GM23338 (cell line): ENCODE results near the gene HCN3. TPM values are rescaled to one million over a fixed set of nuclear protein-coding genes. Genes with fewer than 3 reads are reported as not detected.
A peak's percentile ranks its signal among the peaks of the same experiment; 100 is the strongest.

Experiments
- ATAC-seq: fragments of 200-7000 bp; cut with Tn5 transposase; 3 replicates; pipeline ENCODE4 v1.9.1; 2020
- DNase-seq: peaks from one replicate; pipeline ENCODE4 v3.0.0-alpha.2; 2015; ENCODE audit warnings: low spot score
- H2AFZ ChIP-seq: fragments of 200-600 bp; sonication (generic); 2 replicates; pipeline ENCODE4 v1.8.0; 2016; ENCODE audit warnings: antibody characterized with exemption, mild to moderate bottlenecking, moderate library complexity
- H3F3A ChIP-seq: fragments of 200-600 bp; sonication (generic); replicated peaks from 2 replicates; pipeline ENCODE4 v1.8.0; 2017; ENCODE audit warnings: antibody characterized with exemption, mixed run types, low read depth
- H3K27ac ChIP-seq: fragments of 200-600 bp; sonication (generic); 2 replicates; pipeline ENCODE4 v1.6.1; 2016; ENCODE audit warnings: low read depth
- H3K27me3 ChIP-seq: fragments of 200-600 bp; sonication (generic); 2 replicates; pipeline ENCODE4 v1.8.0; 2016; ENCODE audit warnings: mild to moderate bottlenecking, mixed run types, moderate library complexity; ENCODE audit not compliant: insufficient read depth
- H3K36me3 ChIP-seq: fragments of 200-600 bp; sonication (generic); 2 replicates; pipeline ENCODE4 v1.8.0; 2016; ENCODE audit warnings: mild to moderate bottlenecking; ENCODE audit not compliant: insufficient read depth
- H3K4me1 ChIP-seq: fragments of 200-600 bp; sonication (generic); 2 replicates; pipeline ENCODE4 v1.8.0; 2016; ENCODE audit warnings: mild to moderate bottlenecking, moderate library complexity; ENCODE audit not compliant: insufficient read depth
- H3K4me2 ChIP-seq: fragments of 200-600 bp; sonication (generic); 2 replicates; pipeline ENCODE4 v1.7.1; 2017; ENCODE audit warnings: mixed run types
- H3K4me3 ChIP-seq: fragments of 200-600 bp; sonication (generic); 2 replicates; pipeline ENCODE4 v1.6.1; 2016; ENCODE audit warnings: mixed run types
- H3K79me2 ChIP-seq: fragments of 200-600 bp; sonication (generic); replicated peaks from 2 replicates; pipeline ENCODE4 v1.8.0; 2017; ENCODE audit warnings: mild to moderate bottlenecking; ENCODE audit not compliant: insufficient read depth
- H3K9me2 ChIP-seq: fragments of 200-600 bp; sonication (generic); 2 replicates; pipeline ENCODE4 v1.8.0; 2017; ENCODE audit not compliant: insufficient read depth
- H4K20me1 ChIP-seq: fragments of 200-600 bp; sonication (generic); replicated peaks from 2 replicates; pipeline ENCODE4 v1.8.0; 2017; ENCODE audit warnings: mild to moderate bottlenecking; ENCODE audit not compliant: insufficient read depth
- H3K27ac Mint-ChIP-seq: 2 replicates; pipeline ENCODE4 v1.8.0; 2020; ENCODE audit warnings: inconsistent platforms, mild to moderate bottlenecking, moderate library complexity, mixed read lengths
- H3K27me3 Mint-ChIP-seq: 3 replicates; pipeline ENCODE4 v1.8.0; 2022; ENCODE audit warnings: low read depth, mild to moderate bottlenecking, moderate library complexity, mixed read lengths, inconsistent platforms; ENCODE audit not compliant: insufficient read depth, poor library complexity
- H3K36me3 Mint-ChIP-seq: 3 replicates; pipeline ENCODE4 v1.8.0; 2021; ENCODE audit warnings: low read depth, mild to moderate bottlenecking, inconsistent platforms, moderate library complexity, mixed read lengths
- H3K4me1 Mint-ChIP-seq: 3 replicates; pipeline ENCODE4 v1.8.0; 2020; ENCODE audit warnings: mild to moderate bottlenecking, inconsistent platforms, mixed read lengths
- H3K4me3 Mint-ChIP-seq: 3 replicates; pipeline ENCODE4 v1.8.0; 2021; ENCODE audit warnings: moderate library complexity, mild to moderate bottlenecking, inconsistent platforms, mixed read lengths
- H3K9me3 Mint-ChIP-seq: 3 replicates; pipeline ENCODE4 v1.8.0; 2020; ENCODE audit warnings: moderate library complexity, mild to moderate bottlenecking, inconsistent platforms, mixed read lengths
- CREB1 ChIP-seq: fragments of 250-450 bp; sonication (Bioruptor Pico); IDR thresholded peaks from 2 replicates; pipeline ENCODE4 v1.5.0; 2020; ENCODE audit warnings: low read depth, mild to moderate bottlenecking, moderate library complexity
- polyA plus RNA-seq: library from polyadenylated mRNA; unstranded; fragments of >200 nt; fragmentation: Nextera tagmentation; extraction: Ambion mirVana; gene quantifications from 2 replicates; pipeline ENCODE4 v1.2.1, GENCODE V29; 2016
- total RNA-seq: library from RNA; depleted of rRNA; stranded (reverse); fragments of >200 nt; shearing (Covaris generic); gene quantifications from 2 replicates; pipeline ENCODE4 v1.2.3, GENCODE V29; 2014
- TF ChIP-seq, protein P1 (sequence below): fragments of 250-450 bp; sonication (Bioruptor Pico); IDR thresholded peaks from 2 replicates; pipeline ENCODE4 v1.5.0; 2020; ENCODE audit warnings: mild to moderate bottlenecking, moderate library complexity

Gene HCN3
- total and polyA plus RNA-seq, 2 experiments from 2014 or later: 3.4 to 4.9 TPM

DNA sequence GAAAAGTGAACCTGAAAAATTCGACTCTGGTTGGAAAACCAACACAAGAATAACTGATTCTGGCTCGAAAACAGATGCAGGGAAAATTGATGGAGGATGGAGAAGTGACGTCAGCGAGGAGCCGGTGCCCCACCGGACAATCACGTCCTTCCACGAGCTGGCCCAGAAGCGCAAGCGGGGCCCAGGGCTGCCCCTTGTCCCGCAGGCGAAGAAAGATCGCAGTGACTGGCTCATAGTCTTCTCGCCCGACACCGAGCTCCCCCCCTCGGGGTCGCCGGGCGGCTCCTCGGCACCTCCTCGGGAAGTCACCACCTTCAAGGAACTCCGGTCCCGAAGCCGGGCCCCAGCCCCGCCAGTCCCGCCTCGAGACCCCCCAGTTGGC, 45.3 kb downstream of the HCN3 start:
- DNase-seq: peak; percentile 32
- H3K79me2 ChIP-seq: 0 out of 2 replicates have a peak, but pooled peaks cover 5% of the 10 kb centered on the region
- peaks cover 41% of the 10 kb centered on the region for H3K4me1 Mint-ChIP-seq

More for the DNA sequence above, 45.3 kb downstream of the HCN3 start:
- H3K4me2 ChIP-seq: peak overlapping the region; percentile 99
- peak overlapping the region; percentile 99 for H3K4me3 ChIP-seq
- peak overlapping the region; percentile 38; the same call in 1 of the 2 replicates for H2AFZ ChIP-seq
- ATAC-seq: no peak
- peaks cover 13% of the 10 kb centered on the region for H4K20me1 ChIP-seq
- H3K9me2 ChIP-seq: no peaks in the 10 kb centered on the region
- H3K9me3 Mint-ChIP-seq: no peaks in the 10 kb centered on the region
- peaks cover 30% of the 10 kb centered on the region for H3K36me3 Mint-ChIP-seq
- peaks cover 24% of the 10 kb centered on the region for H3K36me3 ChIP-seq
- H3K27me3 ChIP-seq: peaks cover 7% of the 10 kb centered on the region
- peak overlapping the region; percentile 81 for H3K4me3 Mint-ChIP-seq
- H3K27me3 Mint-ChIP-seq: peaks cover 24% of the 10 kb centered on the region
- no peak overlapping the region for H3K27ac ChIP-seq
- H3F3A ChIP-seq: peaks cover 48% of the 10 kb centered on the region
- TF ChIP-seq, protein P1, sequence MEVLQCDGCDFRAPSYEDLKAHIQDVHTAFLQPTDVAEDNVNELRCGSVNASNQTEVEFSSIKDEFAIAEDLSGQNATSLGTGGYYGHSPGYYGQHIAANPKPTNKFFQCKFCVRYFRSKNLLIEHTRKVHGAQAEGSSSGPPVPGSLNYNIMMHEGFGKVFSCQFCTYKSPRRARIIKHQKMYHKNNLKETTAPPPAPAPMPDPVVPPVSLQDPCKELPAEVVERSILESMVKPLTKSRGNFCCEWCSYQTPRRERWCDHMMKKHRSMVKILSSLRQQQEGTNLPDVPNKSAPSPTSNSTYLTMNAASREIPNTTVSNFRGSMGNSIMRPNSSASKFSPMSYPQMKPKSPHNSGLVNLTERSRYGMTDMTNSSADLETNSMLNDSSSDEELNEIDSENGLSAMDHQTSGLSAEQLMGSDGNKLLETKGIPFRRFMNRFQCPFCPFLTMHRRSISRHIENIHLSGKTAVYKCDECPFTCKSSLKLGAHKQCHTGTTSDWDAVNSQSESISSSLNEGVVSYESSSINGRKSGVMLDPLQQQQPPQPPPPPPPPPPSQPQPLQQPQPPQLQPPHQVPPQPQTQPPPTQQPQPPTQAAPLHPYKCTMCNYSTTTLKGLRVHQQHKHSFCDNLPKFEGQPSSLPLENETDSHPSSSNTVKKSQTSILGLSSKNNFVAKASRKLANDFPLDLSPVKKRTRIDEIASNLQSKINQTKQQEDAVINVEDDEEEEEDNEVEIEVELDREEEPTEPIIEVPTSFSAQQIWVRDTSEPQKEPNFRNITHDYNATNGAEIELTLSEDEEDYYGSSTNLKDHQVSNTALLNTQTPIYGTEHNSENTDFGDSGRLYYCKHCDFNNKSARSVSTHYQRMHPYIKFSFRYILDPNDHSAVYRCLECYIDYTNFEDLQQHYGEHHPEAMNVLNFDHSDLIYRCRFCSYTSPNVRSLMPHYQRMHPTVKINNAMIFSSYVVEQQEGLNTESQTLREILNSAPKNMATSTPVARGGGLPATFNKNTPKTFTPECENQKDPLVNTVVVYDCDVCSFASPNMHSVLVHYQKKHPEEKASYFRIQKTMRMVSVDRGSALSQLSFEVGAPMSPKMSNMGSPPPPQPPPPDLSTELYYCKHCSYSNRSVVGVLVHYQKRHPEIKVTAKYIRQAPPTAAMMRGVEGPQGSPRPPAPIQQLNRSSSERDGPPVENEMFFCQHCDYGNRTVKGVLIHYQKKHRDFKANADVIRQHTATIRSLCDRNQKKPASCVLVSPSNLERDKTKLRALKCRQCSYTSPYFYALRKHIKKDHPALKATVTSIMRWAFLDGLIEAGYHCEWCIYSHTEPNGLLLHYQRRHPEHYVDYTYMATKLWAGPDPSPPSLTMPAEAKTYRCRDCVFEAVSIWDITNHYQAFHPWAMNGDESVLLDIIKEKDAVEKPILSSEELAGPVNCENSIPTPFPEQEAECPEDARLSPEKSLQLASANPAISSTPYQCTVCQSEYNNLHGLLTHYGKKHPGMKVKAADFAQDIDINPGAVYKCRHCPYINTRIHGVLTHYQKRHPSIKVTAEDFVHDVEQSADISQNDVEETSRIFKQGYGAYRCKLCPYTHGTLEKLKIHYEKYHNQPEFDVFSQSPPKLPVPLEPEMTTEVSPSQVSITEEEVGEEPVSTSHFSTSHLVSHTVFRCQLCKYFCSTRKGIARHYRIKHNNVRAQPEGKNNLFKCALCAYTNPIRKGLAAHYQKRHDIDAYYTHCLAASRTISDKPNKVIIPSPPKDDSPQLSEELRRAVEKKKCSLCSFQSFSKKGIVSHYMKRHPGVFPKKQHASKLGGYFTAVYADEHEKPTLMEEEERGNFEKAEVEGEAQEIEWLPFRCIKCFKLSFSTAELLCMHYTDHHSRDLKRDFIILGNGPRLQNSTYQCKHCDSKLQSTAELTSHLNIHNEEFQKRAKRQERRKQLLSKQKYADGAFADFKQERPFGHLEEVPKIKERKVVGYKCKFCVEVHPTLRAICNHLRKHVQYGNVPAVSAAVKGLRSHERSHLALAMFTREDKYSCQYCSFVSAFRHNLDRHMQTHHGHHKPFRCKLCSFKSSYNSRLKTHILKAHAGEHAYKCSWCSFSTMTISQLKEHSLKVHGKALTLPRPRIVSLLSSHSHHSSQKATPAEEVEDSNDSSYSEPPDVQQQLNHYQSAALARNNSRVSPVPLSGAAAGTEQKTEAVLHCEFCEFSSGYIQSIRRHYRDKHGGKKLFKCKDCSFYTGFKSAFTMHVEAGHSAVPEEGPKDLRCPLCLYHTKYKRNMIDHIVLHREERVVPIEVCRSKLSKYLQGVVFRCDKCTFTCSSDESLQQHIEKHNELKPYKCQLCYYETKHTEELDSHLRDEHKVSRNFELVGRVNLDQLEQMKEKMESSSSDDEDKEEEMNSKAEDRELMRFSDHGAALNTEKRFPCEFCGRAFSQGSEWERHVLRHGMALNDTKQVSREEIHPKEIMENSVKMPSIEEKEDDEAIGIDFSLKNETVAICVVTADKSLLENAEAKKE (CRISPR knock-in tag): no peak
- TF ChIP-seq CREB1 (CRISPR knock-in tag): peak; percentile 52; the same call in 1 of the 2 replicates
- H3K27ac Mint-ChIP-seq: no peak overlapping the region
- H3K4me1 ChIP-seq: peaks cover 28% of the 10 kb centered on the region
